HG02885 (cell line): ENCODE results near the gene SRRM5.
"Not testable (repeated sequence)": the region's sequence is repeated elsewhere in the genome, so short reads cannot be mapped to it uniquely, and the experiment has no call there.

Source experiments
- ATAC-seq: cut with Tn5 transposase; IDR thresholded peaks from one replicate; pipeline ENCODE4 v1.9.1; 2021; ENCODE audit warnings: mild to moderate bottlenecking; ENCODE audit not compliant: unreplicated experiment, poor library complexity

The SRRM5 gene

GRCh38 chr19:43634872-43635560 is 23.1 kb downstream of the SRRM5 start:
- no peak for ATAC-seq

GRCh38 chr19:43635561-43635940 is 23.7 kb downstream of the SRRM5 start:
- ATAC-seq = not testable (repeated sequence)

- no peak for ATAC-seq
Observed at GRCh38 chr19:43636121-43636683, 24.3 kb downstream of the SRRM5 start.

- no peak for ATAC-seq
Observed at GRCh38 chr19:43638214-43638994, 26.5 kb downstream of the SRRM5 start.

GRCh38 chr19:43638995-43639518 is 27.2 kb downstream of the SRRM5 start:
- no peak for ATAC-seq

GRCh38 chr19:43639519-43640423 is 27.9 kb downstream of the SRRM5 start, which contains the start of gene CADM4:
CADM4 (minus strand) TSS chr19:43639850; CDS start chr19:43639790, 60 bp downstream.
- no peak for ATAC-seq

- no peak for ATAC-seq
Observed at GRCh38 chr19:43640424-43640757, 28.5 kb downstream of the SRRM5 start.

- ATAC-seq = no peak
Observed at GRCh38 chr19:43641333-43641732, 29.4 kb downstream of the SRRM5 start.

GRCh38 chr19:43642531-43642930 is 30.6 kb downstream of the SRRM5 start:
- ATAC-seq = no peak

GRCh38 chr19:43643326-43643725 is 31.4 kb downstream of the SRRM5 start:
- no peak for ATAC-seq

- no peak for ATAC-seq
Observed at GRCh38 chr19:43644181-43644580, 32.3 kb downstream of the SRRM5 start.

GRCh38 chr19:43648633-43649032 is 36.7 kb downstream of the SRRM5 start:
- no peak for ATAC-seq

- ATAC-seq = no peak
Observed at GRCh38 chr19:43649514-43649913, 37.6 kb downstream of the SRRM5 start.

GRCh38 chr19:43650276-43650675 is 38.4 kb downstream of the SRRM5 start:
- not testable (repeated sequence) for ATAC-seq

GRCh38 chr19:43651758-43652545 is 40.1 kb downstream of the SRRM5 start:
- peak; percentile 50 for ATAC-seq

- ATAC-seq = no peak
Observed at GRCh38 chr19:43652546-43652874, 40.6 kb downstream of the SRRM5 start.

GRCh38 chr19:43656436-43656835 is 44.5 kb downstream of the SRRM5 start:
- ATAC-seq = no peak

- ATAC-seq = no peak
Observed at GRCh38 chr19:43658001-43658400, 46.1 kb downstream of the SRRM5 start.

- ATAC-seq = no peak
Observed at GRCh38 chr19:43658494-43658893, 46.6 kb downstream of the SRRM5 start.
